ENCODE measurements around the gene ENPP1.

The ENPP1 gene

DNA sequence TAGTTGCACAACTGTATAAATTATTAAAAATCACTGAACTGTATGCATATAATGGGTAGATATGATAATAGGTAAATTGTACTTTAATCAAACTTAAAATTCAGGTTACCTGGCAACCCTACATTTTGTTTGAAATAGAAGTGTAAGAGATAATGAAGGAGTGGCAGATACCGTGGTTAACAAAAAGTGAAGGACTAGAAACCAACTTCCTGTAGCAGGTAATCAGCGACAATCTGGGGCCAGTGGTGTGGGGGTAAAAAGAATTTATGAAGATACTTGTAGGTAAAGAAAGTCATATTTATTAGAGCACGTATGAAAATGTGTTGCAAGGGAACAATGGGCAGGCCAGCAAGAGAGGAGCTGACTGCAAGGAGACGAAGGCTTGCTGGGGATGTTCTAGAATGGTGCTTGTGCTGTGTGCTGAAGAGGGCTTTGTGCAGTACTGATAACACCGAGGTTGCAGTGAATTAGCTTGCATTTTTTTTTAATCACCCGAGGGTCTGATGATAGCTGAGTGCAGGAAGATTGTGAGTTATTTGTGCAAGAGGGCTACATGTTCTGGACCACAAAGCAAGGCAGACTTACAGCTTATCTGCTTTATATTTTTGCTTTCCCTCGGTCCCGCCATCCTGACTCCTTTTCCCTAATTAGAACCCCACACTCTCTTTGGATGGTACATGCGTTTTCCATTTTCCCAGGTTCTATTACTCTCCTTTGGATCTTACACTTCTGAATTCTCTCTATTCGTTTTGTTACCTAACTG lies 4.6 kb upstream of the ENPP1 start:
- Histone ChIP-seq H4K20me1 (ENCODE audit: control insufficient read depth, insufficient read depth, low read depth, low read length) (no peaks in the 10 kb centered on the region), H3K79me2 (ENCODE audit: control insufficient read depth, low read length) (no peaks in the 10 kb centered on the region), H3K9me3 (ENCODE audit: control insufficient read depth, insufficient read depth, low read length) (no peaks in the 10 kb centered on the region), H3K27ac (ENCODE audit: low read depth, low read length) (no peak overlapping the region), H3K27me3 (ENCODE audit: control insufficient read depth, low read length) (no peaks in the 10 kb centered on the region), H3K9me2 (replicated peaks; ENCODE audit: control insufficient read depth, low read length) (no peaks in the 10 kb centered on the region), H3K4me3 (ENCODE audit: low read length) (no peak overlapping the region), H3K4me2 (ENCODE audit: low read length) (no peak overlapping the region), H3K36me3 (ENCODE audit: control insufficient read depth, low read length) (no peaks in the 10 kb centered on the region), H3K4me1 (ENCODE audit: control insufficient read depth, low read length) (peaks cover 7% of the 10 kb centered on the region), H3F3A (ENCODE audit: control insufficient read depth, insufficient read depth) (peaks cover 3% of the 10 kb centered on the region)
- no peak for TF ChIP-seq EZH2phosphoT487 (IDR thresholded peaks at IDR 0.05; ENCODE audit: borderline replicate concordance, low read length)

DNA sequence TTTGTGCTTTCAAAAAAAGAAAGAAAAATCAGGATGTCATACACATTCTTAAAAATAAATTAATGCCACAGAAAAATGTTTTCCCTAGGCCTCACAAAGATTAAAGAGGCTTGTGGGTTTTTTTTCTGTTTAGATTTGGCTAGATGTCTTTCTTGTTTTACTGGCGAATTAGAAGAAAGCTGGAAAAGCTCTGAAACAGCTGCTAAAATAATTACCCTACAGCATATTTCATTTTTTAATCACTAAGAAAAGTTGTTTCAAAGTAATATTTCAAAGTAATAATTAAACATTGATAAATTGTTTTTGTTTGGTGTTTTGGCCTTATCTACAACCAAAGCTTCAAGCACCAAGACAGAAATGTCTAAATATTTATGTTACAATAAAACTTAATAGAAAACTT lies 3.7 kb upstream of the ENPP1 start:
- Histone ChIP-seq H3K27me3 (ENCODE audit: control insufficient read depth, low read length) (no peaks in the 10 kb centered on the region), H4K20me1 (ENCODE audit: control insufficient read depth, insufficient read depth, low read depth, low read length) (no peaks in the 10 kb centered on the region), H3K79me2 (ENCODE audit: control insufficient read depth, low read length) (no peaks in the 10 kb centered on the region), H3F3A (ENCODE audit: control insufficient read depth, insufficient read depth) (peaks cover 3% of the 10 kb centered on the region), H3K9me3 (ENCODE audit: control insufficient read depth, insufficient read depth, low read length) (no peaks in the 10 kb centered on the region), H3K36me3 (ENCODE audit: control insufficient read depth, low read length) (no peaks in the 10 kb centered on the region), H3K4me2 (ENCODE audit: low read length) (no peak overlapping the region), H3K9me2 (replicated peaks; ENCODE audit: control insufficient read depth, low read length) (no peaks in the 10 kb centered on the region), H3K4me1 (ENCODE audit: control insufficient read depth, low read length) (peaks cover 17% of the 10 kb centered on the region), H3K4me3 (ENCODE audit: low read length) (no peak overlapping the region), H3K27ac (ENCODE audit: low read depth, low read length) (no peak overlapping the region)
- no peak for TF ChIP-seq EZH2phosphoT487 (IDR thresholded peaks at IDR 0.05; ENCODE audit: borderline replicate concordance, low read length)
- TF ChIP-seq, protein P1, sequence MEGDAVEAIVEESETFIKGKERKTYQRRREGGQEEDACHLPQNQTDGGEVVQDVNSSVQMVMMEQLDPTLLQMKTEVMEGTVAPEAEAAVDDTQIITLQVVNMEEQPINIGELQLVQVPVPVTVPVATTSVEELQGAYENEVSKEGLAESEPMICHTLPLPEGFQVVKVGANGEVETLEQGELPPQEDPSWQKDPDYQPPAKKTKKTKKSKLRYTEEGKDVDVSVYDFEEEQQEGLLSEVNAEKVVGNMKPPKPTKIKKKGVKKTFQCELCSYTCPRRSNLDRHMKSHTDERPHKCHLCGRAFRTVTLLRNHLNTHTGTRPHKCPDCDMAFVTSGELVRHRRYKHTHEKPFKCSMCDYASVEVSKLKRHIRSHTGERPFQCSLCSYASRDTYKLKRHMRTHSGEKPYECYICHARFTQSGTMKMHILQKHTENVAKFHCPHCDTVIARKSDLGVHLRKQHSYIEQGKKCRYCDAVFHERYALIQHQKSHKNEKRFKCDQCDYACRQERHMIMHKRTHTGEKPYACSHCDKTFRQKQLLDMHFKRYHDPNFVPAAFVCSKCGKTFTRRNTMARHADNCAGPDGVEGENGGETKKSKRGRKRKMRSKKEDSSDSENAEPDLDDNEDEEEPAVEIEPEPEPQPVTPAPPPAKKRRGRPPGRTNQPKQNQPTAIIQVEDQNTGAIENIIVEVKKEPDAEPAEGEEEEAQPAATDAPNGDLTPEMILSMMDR (IDR thresholded peaks at IDR 0.05; ENCODE audit: low read depth, low read length, poor library complexity, severe bottlenecking) = no peak

DNA sequence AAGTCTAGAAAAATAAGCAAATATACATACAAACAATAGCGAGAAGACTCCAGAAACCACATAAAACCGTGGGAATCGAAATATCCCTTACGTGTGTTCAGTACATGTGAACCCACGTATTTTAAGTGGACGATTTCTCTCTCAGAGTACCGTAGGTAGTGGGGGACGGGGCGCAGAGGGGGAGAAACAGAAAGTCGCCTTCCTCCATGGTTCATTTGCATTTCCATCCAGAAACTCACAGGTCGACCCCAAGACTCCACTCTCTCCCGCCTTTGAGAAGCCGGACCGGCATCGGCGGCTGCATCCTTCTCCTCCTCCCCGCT lies 538 bp upstream of the ENPP1 start:
- Histone ChIP-seq H3K27me3 (ENCODE audit: control insufficient read depth, low read length) (no peaks in the 10 kb centered on the region), H3K4me3 (ENCODE audit: low read length) (peak overlapping the region; percentile 85), H3K9me2 (replicated peaks; ENCODE audit: control insufficient read depth, low read length) (no peaks in the 10 kb centered on the region), H3F3A (ENCODE audit: control insufficient read depth, insufficient read depth) (peaks cover 3% of the 10 kb centered on the region), H3K27ac (ENCODE audit: low read depth, low read length) (peak overlapping the region; percentile 22; the same call in 1 of the 2 replicates), H4K20me1 (ENCODE audit: control insufficient read depth, insufficient read depth, low read depth, low read length) (no peaks in the 10 kb centered on the region), H3K36me3 (ENCODE audit: control insufficient read depth, low read length) (no peaks in the 10 kb centered on the region), H3K9me3 (ENCODE audit: control insufficient read depth, insufficient read depth, low read length) (no peaks in the 10 kb centered on the region), H3K4me1 (ENCODE audit: control insufficient read depth, low read length) (peaks cover 23% of the 10 kb centered on the region), H3K79me2 (ENCODE audit: control insufficient read depth, low read length) (no peaks in the 10 kb centered on the region), H3K4me2 (ENCODE audit: low read length) (peak overlapping the region; percentile 82)
- TF ChIP-seq EZH2phosphoT487 (IDR thresholded peaks at IDR 0.05; ENCODE audit: borderline replicate concordance, low read length) = no peak
- TF ChIP-seq, protein P1 (IDR thresholded peaks at IDR 0.05; ENCODE audit: low read depth, low read length, poor library complexity, severe bottlenecking) = no peak

DNA sequence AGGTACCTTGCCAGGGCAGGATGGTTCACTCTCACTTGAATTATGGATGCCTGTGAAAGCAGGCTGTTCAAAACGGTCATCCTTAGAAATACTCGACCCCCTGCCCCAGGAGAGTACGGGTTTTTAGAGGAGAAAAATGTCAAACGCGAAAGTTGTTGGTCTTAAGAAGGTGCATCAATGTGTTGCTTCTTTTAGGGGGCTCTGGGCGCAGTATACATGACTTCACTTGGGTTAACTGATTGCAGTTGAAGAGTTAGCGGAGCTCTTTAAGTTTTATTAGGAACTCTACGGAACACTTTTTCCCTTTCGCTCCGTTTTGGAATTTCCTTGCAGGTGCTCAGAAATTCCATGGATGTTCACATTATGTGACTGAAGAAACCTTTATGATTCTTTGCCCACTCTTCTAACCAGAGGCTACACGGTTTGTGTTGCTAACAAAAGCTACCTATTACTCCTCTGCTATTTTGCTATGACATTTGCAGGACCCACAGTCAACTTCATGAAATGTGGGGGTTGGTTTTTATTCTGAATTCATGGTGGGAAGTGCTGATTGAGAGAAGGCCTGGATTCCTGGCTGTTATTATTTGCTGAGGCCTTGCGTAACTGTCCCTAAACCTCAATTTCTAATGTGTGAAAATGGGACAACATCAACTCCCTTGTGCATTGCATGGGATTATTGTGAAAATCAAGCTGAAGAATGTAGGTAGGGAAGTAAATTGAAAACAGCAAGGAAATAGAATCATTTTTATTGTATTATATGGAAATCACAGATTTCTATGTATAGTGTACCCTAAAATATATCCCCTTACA lies 845 bp downstream of the ENPP1 start:
- H3K27ac ChIP-seq (ENCODE audit: low read depth, low read length) = no peak overlapping the region
- no peaks in the 10 kb centered on the region for H3K9me3 ChIP-seq (ENCODE audit: control insufficient read depth, insufficient read depth, low read length)
- no peak for TF ChIP-seq EZH2phosphoT487 (IDR thresholded peaks at IDR 0.05; ENCODE audit: borderline replicate concordance, low read length)
- TF ChIP-seq, protein P1 (IDR thresholded peaks at IDR 0.05; ENCODE audit: low read depth, low read length, poor library complexity, severe bottlenecking) = no peak
- H3F3A ChIP-seq (ENCODE audit: control insufficient read depth, insufficient read depth) = peaks cover 3% of the 10 kb centered on the region
- no peaks in the 10 kb centered on the region for H3K36me3 ChIP-seq (ENCODE audit: control insufficient read depth, low read length)
- H3K27me3 ChIP-seq (ENCODE audit: control insufficient read depth, low read length) = no peaks in the 10 kb centered on the region
- H3K9me2 ChIP-seq (replicated peaks; ENCODE audit: control insufficient read depth, low read length) = no peaks in the 10 kb centered on the region
- H4K20me1 ChIP-seq (ENCODE audit: control insufficient read depth, insufficient read depth, low read depth, low read length) = no peaks in the 10 kb centered on the region
- H3K4me1 ChIP-seq (ENCODE audit: control insufficient read depth, low read length) = peaks cover 23% of the 10 kb centered on the region
- peak overlapping the region; percentile 73 for H3K4me3 ChIP-seq (ENCODE audit: low read length)
- no peaks in the 10 kb centered on the region for H3K79me2 ChIP-seq (ENCODE audit: control insufficient read depth, low read length)
- peak overlapping the region; percentile 69 for H3K4me2 ChIP-seq (ENCODE audit: low read length)

Data from DOHH2 (cell line).